ENCODE measurements around the gene DEFB127.
"Not testable (repeated sequence)": the region's sequence is repeated elsewhere in the genome, so short reads cannot be mapped to it uniquely, and the experiment has no call there.

DEFB127 gene, protein sequence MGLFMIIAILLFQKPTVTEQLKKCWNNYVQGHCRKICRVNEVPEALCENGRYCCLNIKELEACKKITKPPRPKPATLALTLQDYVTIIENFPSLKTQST

DNA sequence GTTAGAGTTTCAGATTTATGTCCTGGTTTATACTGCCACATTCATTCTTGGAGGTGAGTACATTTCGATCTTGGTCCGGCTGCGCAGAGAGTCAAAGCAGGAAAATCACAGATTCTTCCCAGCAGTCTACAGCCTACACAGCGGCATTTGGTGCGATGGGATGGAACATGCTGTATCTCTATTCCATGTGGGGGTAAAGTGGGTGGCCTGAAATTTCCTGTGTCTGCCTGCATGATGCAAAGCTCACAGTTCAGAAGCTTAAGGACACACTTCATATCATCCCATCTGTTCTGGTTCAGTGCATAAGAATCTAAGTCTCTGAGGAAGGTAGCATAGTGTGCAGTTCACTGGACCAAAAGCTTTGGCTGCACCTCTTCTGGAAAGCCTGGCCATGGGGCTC is at the start of gene DEFB127:
Gene DEFB127, plus strand, starts transcription at position 301 of the 400 bp plus-strand sequence. Its CDS starts 91 bp downstream, at position 392.
- no peak for DNase-seq

DNA sequence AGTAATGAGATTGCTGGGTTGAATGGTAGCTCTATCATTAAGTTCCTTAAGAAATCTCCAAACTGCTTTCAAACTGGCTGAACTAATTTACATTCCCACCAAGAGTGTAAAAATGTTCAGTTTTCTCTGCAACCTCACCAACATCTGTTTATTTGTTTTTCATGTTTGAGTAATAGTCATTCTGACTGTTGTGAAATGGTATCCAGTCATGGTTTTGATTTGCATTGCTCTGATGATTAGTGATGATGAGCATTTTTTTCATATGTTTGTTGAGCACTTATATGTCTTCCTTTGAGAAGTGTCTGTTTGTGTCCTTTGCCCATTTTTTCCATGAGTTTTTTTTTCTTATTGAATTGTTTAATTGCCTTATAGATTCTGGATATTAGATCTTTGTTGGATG is 44.9 kb upstream of the DEFB127 start:
- DNase-seq, result no peak

DNA sequence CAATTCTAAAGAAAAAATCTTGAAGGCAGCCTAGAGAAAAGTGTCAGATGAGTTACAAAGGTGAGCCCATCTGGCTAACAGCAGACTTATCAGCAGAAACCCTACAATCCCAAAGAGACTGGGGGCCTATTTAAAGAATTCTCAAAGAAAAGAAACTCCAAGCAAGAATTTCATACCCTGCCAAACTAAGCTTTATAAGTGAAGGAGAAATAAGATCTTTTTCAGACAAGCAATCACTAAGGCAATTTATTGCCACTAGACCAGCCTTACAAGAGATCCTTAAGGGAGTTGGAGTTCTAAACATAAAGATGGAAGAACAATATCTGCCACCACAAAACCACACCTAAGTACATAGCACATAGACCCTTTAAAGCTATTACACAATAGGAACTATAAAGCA is 39.7 kb upstream of the DEFB127 start:
- no peak for DNase-seq

DNA sequence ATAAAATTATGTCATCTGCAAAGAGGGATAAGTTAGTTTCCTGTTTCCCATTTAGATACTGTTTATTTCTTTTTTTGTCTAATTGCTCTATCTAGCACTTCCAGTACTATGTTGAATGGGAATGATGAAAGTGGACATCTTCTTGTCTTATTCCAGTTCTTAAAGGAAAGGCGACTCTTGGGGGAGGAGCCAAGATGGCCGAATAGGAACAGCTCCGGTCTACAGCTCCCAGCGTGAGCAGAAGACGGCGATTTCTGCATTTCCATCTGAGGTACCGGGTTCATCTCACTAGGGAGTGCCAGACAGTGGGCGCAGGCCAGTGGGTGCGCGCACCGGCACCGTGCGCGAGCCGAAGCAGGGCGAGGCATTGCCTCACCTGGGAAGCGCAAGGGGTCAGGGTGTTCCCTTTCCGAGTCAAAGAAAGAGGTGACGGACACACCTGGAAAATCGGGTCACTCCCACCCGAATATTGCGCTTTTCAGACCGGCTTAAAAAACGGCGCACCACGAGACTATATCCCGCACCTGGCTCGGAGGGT is 27.4 kb upstream of the DEFB127 start:
- DNase-seq, result not testable (repeated sequence)

DNA sequence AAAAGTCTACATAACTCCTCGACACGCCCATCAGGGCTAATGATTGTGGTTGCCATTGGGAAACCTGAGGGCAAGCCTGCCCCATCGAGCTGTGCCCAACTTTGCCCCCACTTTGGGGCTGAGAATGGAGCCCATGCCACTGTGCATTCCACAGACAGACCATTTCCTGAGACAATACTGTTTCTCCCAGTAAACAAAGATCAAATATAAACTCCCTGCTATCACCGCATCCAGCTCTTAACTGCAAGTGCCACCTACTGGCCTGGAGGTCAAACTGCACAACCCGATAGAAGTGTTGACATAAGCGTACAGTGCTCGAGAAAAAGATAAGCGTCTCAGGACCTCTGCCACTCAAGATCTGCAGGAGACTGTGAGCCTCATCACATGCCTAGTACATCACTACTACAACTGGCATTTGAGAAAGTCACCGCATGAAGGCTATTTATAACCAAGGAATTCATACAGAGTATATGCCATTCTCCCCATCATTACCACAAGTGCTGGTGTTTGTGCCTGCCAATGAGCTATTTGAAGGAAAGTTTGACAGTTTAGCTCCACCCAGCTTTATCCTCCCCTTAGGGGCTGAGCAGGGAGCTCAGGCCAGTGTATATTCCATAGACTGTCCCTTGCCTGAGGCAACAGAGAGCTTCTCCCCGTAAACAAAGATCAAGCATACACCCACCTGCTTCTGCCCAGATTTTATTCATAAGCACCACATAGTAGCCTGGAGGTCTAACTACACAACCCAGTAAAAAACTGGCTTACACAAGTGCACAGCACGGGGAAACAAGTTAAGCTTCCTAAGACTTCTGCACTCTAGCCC is 19.4 kb upstream of the DEFB127 start:
- DNase-seq, result peak; percentile 43

DNA sequence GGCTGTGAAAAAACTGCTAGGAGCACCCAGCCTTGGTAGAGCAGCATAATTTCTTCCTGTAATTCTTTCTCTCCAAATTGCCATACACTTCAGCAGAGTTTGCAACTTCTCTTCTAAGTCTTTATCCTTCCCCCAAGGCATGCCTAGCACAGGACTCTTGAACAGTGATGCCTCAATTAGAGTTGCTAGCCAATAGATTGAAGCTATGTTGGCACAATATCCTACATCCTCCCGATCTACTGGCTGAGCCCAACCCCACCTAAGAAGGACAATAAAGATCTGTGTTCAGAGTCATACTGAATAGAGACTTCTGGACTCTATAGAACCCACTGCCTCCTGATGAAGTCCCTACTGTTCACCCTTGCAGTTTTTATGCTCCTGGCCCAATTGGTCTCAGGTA is 15.0 kb upstream of the DEFB127 start, which contains the start of gene DEFB126:
Gene DEFB126, plus strand, starts transcription at position 301 of the 400 bp plus-strand sequence. Its CDS starts 39 bp downstream, at position 340.
- no peak for DNase-seq

DNA sequence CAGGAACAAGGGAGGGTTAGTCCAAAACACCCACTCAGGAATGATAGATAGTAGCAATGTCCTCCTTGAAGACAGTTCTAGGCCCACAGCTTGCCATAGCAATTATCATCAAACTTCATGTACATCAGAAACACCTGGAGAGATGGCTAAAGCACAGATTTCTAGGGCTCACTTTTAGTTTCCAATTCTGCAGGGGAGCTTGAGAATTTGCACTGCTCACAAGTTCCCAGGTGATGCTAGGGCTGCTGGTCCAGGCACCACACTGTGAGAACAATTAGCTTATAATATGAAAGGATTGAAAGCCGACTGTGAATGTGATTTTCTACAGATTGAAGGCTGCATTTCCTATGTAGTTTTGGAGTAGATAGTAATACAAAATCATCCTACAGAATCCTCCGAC is 11.4 kb upstream of the DEFB127 start:
- no peak for DNase-seq

DNA sequence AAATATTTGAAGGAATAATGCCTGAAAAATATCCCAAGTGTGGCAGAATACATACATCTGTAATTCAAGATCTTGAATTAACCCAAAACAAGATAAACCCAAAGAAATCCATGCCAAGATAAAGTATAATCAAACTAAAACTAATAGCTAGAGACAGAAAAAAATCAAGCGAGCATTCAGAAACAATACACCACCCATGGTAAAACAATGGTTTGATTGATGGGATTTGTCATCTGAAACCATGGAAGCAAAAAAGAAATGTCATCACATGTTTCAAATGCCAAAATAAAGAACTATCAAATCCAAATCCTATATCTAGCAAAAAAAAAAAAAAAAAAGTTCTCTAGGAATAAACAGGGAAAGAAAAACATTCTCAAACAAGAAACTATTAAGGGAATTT is 5.1 kb upstream of the DEFB127 start:
- DNase-seq, result no peak

DNA sequence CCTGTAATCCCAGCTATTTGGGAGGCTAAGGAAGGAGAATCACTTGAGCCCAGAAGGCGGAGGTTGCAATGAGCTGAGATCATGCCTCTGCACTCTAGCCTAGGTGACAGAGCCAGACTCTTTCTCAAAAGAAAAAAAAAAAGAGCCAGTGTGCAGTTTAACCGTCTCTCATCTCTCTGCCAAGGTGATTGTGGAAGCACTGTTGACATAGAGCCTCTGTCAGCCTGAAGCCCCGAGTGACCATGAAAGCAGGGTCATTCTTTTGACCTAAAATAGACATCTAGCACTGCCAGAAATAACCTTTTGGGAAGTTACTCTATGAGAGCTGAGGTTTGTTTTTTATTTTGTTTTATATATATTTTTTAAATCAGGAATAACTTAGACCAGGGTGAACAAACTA is 7.4 kb downstream of the DEFB127 start:
- no peak for DNase-seq

DNA sequence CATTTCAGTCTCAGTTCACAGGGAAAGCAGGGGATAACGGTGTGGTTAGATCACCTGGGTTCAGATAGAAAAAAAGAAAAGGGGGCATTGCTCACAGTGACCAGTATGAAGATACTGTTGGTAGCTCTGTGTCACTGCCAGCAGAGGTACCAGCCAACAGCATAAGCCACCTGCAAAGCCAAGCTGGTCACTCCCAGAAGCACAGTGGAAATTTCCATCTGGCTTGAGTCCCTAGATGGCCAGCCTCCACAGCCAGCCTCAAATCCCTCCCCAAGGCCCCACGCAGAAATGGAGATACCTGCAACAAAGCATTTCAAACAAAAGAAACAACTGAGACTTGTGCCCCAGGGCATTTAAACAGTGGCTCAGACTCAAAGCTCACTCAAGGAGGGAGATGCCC is 11.6 kb downstream of the DEFB127 start:
- DNase-seq, result no peak

DNA sequence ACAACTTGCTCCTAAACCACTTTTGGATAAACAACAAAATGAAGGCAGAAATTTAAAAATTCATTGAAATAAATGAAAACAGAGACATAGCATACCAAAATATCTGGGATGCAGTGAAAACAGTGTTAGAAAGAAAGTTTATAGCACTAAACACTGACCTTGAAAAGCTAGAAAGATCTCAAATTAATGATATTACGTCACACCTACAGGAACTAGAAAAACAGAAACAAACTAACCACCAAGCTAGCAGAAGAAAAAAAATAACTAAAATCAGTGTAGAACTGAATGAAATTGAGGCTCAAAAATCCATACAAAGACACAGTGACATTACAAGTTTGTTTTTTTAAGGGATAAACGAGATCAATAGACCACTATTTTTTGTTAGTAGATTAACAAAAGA is 27.0 kb downstream of the DEFB127 start:
- DNase-seq, result no peak

DNA sequence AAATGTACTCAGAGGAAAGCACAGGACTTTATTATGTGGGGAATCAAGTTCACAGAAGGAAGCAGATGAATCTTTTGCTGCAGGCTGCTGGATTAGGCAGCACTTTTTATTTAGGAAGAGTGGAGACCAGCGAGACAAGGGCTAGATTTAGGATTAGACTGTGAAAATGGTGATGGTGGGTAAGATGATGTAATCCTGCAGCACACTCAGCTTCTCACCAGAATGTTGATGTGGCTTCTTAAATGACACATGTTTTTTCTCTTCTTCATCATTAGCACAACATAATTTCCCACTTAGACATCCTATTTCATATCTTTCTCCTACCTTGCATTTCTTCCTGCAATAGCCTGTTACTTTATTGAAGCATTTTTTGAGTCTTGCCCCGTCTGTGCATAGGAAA is 30.5 kb downstream of the DEFB127 start:
- DNase-seq, result no peak

DNA sequence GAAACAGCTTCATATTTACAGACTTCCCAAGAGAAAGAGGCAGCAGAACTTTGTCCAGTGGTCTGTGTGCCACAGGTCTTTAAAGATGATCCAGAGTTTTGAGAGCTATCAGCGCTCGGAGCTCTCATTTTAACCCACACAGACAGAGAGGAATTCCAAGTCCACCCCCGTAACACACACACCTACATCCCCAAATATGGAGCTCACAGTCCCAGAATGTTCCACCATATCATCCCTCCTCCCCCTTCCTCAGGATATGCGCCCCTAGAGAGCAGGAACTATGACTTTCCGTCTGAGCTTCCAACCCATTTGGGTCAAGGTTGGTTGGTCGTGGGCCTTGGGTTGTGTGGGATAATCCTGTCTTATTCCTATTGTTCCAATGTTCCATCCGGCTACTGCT is 32.4 kb downstream of the DEFB127 start, which contains the start of gene DEFB128:
Gene DEFB128, minus strand, starts transcription at position 101 of the 400 bp plus-strand sequence. Its CDS starts 88 bp downstream, at position 13.
- no peak for DNase-seq

DNA sequence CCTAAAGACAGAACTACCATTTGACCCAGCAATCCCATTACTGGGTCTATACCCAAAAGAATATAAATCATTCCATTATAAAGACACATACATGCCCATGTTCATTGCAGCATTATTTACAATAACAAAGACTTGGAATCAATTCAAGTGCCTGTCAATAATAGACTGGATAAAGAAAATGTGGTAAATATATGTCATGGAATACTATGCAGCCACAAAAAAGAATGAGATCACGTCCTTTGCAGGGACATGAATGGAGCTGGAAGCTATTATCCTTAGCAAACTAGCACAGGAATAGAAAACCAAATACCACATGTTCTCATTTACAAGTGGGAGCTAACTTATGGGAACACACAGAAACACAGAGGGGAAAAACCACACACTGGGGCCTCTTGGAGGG is 41.0 kb downstream of the DEFB127 start:
- DNase-seq, result no peak

DNA sequence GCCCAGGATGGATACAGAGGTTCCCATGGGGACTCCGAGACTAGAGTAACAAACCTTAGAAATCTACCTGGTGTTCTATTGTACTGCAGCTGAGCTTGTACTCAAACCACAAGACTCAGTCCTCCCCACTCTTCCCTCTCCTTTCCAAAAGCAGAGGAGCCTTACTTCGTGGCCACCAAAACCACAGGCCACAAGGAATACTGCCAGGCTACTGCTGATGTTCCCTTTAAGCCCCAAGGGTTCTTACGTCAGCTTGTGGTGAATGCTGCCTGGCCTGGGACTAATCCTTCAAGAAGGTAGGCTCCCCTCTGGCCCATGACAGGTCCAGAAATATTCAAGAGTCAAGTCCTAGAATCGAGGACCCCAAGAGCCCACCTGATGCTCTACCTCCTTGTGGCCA is 42.7 kb downstream of the DEFB127 start:
- no peak for DNase-seq

DNA sequence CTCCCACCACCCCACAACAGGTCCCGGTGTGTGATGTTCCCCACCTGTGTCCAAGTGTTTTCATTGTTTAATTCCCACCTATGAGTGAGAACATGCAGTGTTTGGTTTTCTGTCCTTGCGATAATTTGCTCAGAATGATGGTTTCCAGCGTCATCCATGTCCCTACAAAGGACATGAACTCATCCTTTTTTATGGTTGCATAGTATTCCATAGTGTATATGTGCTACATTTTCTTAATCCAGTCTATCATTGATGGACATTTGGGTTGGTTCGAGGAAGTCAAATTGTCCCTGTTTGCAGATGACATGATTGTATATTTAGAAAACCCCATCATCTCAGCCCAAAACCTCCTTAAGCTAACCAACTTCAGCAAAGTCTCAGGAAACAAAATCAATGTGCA is 46.4 kb downstream of the DEFB127 start:
- DNase-seq, result not testable (repeated sequence)

Measured in stimulated activated CD8-positive, alpha-beta memory T cell treated with anti-CD3 and anti-CD28 coated beads, Interleukin-4, amount 100 ng/mL, for 48 hours (primary cell).